Stimulated activated CD8-positive, alpha-beta memory T cell treated with anti-CD3 and anti-CD28 coated beads, Interleukin-4, amount 100 ng/mL, for 24 hours (primary cell): ENCODE results near the gene ALLC.

Experiments
- DNase-seq: peaks from one replicate; pipeline ENCODE4 v3.0.0-alpha.2; 2020; ENCODE audit warnings: low read depth

Gene ALLC

GRCh38 chr2:3639653-3640052, 18.3 kb upstream of the ALLC start:
- no peak for DNase-seq

GRCh38 chr2:3641181-3641580, 16.8 kb upstream of the ALLC start:
- DNase-seq, result no peak

GRCh38 chr2:3641841-3642421, 16.1 kb upstream of the ALLC start:
- DNase-seq, result no peak

DNA sequence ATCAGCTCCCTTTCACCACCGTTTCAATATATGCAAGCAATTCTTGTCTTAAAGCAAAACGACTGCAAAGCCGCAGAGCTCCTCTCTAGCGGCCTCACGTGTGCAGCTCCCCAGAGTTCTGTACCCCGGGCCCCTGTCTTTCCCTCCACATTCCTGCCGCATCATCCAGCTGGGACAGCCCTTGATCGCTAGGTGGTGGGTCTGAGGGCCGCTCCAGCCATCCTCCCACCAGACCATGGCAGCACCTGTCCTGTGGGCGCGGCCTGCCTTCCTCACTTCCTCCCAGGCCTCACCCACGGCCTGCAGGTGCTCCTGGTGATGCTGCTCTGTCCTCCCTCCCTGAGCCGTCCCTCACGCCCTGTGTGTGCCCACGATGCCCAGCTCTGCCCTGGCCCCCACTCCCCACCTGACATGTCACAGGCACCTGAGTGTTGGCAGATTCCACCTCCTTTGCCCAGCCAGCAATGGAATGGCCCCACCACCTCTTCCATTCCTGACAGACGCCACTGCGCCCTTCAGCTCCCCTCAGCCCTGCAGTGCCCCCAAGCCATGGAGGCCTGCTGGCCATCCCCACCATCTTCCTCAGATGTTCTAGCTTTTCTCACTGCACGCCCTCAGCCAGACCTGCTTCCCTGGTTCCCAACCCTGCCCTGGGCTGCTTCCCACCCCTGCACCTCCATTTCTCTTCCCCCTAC, 15.3 kb upstream of the ALLC start:
- no peak for DNase-seq

- DNase-seq, result no peak
Measured at GRCh38 chr2:3643371-3644245, 14.4 kb upstream of the ALLC start.

DNA sequence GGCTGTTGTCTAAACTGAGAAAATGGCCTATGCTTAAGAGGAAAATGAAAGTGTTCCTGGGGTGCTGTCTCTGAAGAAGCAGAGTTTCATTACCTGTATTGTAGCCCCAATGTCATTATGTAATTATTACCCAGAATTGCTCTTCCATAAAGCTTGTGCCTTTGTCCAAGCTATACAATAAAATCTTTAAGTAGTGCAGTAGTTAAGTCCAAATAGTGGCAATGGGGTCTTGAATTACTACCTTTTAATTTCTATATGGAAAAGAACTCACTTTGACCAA, 13.8 kb upstream of the ALLC start:
- DNase-seq, result no peak

GRCh38 chr2:3644891-3645605, 13.0 kb upstream of the ALLC start:
- no peak for DNase-seq

DNA sequence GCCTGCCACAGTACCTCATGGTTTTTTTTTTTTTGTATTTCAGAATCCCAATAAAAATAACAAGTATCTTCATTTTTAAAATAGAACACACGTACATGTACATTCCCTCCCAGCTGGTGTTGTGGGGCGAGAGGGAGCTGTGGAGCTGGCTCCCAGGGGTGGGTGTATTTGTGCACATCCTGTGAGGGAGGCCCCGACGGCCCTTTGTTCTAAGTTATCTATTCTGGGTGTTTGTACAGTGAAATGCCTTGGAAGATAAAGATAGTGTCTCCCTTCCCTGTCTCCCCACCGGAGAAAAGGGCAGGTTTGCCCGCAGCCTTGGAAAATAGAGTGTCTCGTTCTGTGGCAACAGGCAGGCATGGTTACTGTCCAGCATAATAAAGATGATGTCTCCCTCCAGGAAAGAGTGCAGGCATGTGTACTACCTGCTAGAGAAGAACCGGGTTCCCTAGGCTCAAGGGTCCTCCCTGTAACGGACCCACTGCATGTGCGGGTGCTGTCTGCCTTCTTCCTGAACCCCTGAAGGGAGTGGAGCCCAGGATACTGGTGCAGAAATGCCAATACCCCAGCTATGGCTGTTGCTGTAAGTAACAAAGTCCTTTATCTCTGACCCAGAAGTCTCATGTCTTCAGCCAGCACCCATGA, 12.1 kb upstream of the ALLC start:
- DNase-seq, result no peak

DNA sequence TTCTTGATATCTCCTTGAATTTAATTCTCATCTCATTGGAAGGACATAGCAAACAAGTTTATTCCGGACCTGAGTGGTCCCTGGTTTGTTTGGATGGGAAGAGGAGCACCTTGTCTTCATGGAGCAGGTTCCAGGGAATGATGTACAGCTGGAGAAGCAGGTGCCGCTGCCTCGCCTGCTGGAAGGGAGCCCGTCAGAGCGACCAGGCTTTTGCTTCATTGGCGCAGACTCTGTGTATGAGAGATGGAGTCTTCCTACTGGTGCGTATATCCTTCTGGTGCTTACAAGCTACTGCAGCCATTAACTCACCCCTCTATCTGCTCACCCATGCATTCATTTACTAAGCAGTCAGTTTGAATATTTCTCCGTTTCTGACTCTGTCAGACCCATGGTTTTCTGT, 11.6 kb upstream of the ALLC start:
- no peak for DNase-seq

DNA sequence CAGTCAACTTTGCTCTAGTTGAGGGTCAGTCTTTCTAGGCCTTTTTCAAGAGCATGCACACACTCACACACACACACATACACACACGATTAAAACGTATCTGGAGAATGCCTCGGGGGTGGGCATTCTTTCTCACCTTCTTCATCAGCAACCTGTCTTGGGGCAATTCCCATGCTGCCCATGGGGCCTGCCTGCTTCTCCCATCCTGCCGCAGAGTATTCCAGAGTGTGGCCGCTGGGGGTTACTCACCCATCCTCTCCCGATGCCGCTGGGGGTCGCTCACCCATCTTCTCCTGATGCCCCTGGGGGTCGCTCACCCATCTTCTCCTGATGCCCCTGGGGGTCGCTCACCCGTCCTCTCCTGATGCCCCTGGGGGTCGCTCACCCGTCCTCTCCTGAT, 10.8 kb upstream of the ALLC start:
- DNase-seq, result no peak

DNA sequence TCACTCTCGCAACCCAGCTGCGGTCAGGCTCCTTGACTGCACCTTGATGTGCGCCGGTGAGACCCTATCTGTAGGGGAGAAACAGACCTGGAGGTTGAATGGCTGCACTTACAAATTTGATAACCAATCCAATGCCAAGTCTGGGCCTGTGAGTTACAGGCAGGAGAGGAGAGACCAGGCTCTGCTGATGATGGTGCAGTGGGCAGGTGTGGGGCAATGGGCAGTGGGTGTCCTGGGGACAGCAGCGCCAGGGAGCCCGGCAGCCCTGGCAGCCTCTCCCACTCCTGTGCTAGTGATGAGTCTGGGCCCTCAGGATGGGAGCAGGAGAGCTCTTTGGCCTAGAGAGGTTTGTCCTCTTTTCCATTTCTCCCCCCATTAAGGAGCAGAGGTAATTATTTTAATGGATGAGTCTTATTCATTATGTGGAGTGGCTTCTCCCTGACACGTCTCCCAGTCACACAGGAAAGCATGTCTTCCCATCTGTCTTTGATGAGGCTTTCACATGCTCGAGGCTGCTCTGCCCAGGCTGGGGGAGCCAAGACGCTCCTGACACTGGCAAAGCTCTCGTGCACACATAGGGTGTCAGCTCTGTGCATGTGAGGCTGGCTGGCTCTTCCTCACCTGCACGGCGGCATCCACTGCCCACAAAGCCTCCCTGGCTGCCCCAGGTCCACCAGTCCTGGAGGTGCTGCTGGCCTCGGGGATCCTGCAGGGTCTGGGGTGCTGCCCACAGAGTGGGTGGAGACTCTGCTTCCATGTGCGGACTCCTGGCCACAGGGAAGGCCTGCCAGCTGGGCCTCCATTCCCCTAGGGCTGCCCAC, 10.0 kb upstream of the ALLC start:
- no peak for DNase-seq

DNA sequence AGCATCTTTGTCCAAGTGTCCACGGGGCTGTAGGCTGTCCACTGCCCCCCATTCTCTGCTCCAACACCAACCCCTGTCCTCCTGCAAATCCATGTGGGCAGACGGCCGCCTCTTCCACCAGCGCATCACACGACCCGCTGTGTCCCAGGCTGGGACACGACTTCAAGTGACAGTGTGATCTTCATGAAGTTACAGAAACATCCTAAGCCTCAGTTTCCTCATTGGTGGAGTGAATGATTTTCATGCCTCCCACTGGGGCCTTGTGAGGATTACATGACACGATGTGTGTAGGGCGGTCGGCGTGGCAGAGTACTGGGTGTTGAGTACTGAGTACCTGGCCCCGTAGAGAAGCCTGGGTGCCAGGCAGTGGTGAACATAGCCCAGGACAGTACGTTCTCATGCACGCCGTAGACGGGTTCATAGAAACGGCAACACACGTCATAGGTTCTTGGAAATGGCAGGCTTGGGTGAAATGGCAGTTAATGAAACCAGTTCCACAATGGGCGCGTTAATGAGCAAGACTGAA, 9.3 kb upstream of the ALLC start:
- no peak for DNase-seq

DNA sequence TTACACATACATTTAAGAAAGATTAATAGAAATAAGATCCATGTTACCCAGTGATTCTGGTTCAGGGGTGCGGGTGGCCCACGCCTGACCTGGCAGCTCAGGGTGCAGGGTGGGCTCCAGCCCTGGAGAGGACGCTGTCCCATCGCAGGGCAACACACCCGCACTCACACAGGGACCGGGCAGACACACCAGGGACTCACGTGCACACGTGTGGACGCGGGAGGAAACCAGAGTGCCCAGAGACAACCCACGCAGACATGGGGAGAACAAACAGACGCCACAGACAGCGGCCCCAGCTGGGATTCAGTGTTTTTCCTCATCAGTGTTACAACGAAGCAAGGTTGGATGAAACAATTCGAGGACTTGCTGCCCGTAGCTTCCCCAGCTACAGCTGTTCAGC, 8.4 kb upstream of the ALLC start:
- DNase-seq, result no peak

DNA sequence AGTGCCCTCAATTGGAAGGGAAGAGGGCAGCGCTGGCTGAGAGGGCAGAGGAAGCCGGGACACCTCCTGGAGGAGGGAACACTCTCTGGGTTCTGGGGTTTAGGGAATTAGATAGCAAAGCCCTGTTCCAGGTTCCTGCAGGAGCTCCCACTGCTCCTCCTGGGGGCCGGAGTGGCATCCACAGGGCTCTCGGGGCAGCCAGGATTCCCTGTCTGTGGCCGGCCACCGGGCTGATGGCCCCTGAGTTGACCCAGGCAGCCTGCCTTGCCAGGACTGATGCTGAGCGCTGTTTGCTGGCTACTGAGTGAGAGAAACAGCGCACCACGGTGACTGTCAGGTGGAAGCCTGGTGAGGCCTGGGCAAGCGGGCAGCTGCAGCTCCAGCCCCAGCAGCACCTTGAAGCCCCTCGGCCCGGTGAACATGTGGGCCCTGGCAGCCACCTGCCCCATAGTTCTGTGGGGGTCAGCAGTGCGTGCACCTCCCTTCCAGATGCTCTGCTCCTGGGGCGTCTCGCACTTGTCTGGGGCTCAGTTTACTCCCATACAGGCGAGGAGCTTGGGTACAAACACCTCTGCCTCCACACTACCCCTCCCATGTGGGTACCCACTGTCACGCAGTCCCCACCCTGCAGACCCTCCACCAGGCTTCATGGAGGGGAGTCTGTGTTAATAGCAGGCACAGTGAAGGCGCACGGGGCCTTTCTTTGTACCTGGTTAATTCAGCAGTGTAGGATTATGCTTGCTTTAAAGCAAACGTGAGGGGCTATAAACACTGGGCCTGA, 7.7 kb upstream of the ALLC start:
- no peak for DNase-seq

DNA sequence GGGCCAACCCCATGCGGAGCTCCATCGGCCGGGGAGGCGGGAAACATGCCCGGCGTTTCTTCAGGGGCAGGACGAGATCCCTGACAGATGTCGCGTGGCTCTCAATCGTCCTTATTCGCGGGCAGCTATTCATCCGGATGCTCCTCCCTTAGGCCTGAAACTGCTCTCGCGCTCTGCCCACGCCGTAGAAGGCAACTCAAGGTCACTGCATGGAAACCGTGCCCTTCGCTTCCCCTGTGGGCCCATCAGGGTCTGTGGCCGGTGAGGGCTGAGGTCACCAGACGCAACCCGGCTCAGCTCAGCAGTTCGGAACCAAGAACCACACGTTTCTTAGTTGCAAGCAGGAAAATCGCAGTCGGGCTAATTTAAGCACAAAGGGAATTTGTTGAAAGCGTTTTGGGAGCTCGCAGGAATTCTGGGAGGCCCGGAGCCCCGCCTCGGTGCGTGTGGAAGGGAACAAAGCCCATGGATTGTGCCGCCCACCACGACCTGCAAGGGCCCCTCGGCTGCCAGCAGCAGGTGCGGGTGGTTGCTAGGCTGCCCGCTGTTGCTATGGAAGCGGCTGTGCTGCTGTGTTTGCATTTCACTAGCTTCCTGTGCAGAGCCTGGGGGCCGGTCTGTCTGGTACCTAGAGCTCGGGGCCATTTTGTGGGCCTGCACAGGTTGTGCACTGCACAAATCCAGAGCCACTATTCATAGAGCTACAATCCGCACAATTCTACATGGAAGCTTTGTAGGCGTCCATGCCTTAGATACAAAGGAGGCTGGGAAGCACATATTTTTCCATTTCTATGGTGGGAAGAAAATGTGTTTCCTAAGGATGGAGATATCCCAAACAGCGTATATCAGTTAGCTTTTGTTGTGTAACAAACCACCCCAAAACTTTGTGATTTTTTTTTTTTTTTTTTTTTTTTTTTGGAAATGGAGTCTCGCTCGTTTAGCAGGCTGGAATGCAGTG, 6.0 kb upstream of the ALLC start:
- DNase-seq, result peak; percentile 55

GRCh38 chr2:3652896-3653625, 4.9 kb upstream of the ALLC start:
- no peak for DNase-seq

DNA sequence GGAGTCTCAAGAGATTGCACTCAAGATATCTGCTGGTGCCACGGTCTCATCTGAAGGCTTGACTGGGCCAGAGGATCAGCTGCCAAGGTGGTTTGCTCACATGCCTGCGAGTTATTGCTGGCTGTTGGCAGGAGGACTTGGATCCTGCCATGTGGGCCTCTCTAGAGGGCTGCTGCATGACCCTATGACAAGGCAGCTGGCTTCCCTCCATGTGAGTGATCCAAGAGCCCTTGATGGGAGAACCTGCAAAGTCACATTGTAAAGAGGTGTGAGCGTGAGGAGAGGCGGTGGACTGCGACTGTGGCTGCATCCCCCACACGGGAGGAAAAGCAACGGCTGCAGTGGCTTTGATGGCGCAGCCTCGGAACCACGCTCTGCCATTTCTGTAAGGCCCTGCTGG, 4.0 kb upstream of the ALLC start:
- no peak for DNase-seq

DNA sequence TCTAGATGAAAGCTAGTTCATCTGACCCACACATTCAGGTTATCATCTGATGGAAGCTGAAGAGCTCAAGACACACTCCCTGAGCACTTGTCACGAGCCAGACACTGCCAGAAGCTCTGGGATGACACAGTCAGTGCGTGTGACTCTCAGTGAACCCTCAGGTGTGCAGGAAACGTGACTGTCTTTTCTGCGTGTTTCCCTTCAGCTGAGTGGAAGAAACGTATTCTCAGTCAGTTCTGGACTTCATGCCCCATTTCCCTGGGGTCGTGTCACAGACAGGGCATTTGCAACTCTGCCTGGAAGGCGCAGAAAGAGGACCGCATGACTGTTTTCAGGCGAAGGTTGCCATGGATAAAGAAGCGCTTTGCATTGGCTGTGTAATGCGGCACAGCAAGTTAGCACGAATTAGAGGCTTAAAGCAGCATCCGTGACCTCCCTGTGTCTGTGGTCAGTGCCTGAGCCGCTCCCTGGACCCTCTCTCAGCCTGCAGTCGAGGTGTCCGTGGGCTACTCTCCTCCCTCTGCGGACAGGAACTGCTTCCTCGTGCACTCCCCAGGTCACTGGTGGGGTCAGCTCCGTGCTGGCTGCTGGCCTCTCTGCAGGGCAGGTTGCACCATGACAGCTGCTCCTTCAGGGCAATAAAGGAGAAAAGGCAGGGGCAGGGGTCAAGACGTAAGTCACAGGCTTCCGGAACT, 3.3 kb upstream of the ALLC start:
- no peak for DNase-seq
